Measurements from ENCODE around the gene AGPS.
"Not testable (repeated sequence)": the region's sequence is repeated elsewhere in the genome, so short reads cannot be mapped to it uniquely, and the experiment has no call there.

Gene AGPS

GRCh38 chr2:177419274-177419673, 26.7 kb downstream of the AGPS start:
- DNase-seq (ENCODE audit: low read depth in 2 of 2) = peak; percentile 46 to 52

- no peak for DNase-seq (ENCODE audit: low read depth in 2 of 2)
Observed at GRCh38 chr2:177422271-177422670, 29.7 kb downstream of the AGPS start.

DNA sequence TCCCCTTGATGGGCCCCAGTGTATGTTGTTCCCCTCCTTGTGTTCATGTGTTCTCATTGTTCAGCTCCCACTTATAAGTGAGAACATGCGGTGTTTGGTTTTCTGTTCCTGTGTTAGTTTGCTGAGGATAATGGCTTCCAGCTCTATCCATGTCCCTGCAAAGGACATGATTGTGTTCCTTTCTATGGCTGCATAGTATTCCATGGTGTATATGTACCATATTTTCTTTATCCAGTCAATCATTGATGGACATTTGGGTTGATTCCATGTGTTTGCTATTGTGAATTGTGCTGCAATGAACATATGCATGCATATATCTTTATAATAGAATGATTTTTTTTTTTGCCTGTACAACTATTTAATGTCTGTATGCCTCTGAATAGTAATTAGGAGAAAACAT, 31.5 kb downstream of the AGPS start:
- DNase-seq (ENCODE audit: low read depth in 2 of 2) = not testable (repeated sequence)

DNA sequence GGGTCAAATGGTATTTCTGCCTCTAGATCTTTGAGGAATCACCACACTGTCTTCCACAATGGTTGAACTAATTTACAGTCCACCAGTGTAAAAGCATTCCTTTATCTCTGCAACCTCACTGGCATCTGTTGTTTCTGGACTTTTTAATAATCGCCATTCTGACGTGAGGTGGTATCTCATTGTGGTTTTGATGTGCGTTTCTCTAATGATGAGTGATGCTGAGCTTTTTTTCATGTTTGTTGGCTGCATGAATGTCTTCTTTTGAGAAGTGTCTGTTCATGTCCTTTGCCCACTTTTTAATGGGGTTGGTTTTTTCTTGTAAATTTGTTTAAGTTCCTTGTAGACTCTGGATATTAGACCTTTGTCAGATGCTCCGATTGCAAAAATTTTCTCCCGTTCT, 32.0 kb downstream of the AGPS start:
- DNase-seq (ENCODE audit: low read depth in 2 of 2) = not testable (repeated sequence)

- no peak for DNase-seq (ENCODE audit: low read depth in 2 of 2)
Observed at GRCh38 chr2:177427316-177427715, 34.7 kb downstream of the AGPS start.

GRCh38 chr2:177427936-177428335, 35.4 kb downstream of the AGPS start:
- not testable (repeated sequence) for DNase-seq (ENCODE audit: low read depth in 2 of 2)

DNA sequence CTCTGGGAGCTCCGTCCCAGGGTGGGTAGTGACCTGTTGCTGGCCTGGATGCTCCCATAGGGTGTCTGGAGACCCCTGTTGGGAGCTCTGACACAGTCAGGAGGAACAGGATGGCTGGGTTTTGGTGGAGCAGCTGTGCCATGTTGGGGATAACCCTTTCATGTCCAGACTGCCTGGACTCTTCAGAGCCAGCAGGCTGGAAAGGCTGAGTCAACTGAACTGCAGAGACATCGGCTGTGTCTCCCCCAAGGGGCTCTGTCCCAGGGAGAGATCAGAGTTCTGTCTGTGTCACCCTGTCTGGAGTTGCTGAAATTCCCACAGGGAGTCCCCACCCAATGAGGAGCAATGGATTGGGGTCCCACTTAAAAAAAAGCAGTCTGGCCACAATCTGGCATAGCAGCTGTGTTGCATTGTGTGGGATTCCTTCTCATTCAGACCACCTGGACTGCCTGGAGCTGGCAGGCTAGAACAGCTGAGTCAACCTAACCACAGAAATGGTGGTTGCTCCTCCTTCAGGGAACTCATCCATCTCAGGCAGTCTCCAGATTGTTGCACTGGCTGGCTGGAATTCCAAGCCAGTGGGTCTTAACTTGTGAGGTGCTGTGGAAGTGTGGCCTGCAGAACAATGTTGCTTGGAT, 37.2 kb downstream of the AGPS start:
- peak; percentile 89 to 92 for DNase-seq (ENCODE audit: low read depth in 2 of 2)

GRCh38 chr2:177430411-177430810, 37.8 kb downstream of the AGPS start:
- DNase-seq (ENCODE audit: low read depth in 2 of 2) = peak in 1 of 2 experiments; percentile 6

- not testable (repeated sequence) for DNase-seq (ENCODE audit: low read depth in 2 of 2)
Observed at GRCh38 chr2:177431111-177431725, 38.6 kb downstream of the AGPS start.

- DNase-seq (ENCODE audit: low read depth in 2 of 2) = no peak
Observed at GRCh38 chr2:177432703-177433102, 40.1 kb downstream of the AGPS start.

- DNase-seq (ENCODE audit: low read depth in 2 of 2) = no peak
Observed at GRCh38 chr2:177433402-177433801, 40.8 kb downstream of the AGPS start.

- no peak for DNase-seq (ENCODE audit: low read depth in 2 of 2)
Observed at GRCh38 chr2:177434475-177434874, 41.9 kb downstream of the AGPS start.

GRCh38 chr2:177445200-177445599, 52.6 kb downstream of the AGPS start:
- DNase-seq (ENCODE audit: low read depth in 2 of 2) = no peak

GRCh38 chr2:177448031-177448430, 55.5 kb downstream of the AGPS start:
- DNase-seq (ENCODE audit: low read depth in 2 of 2) = no peak

- no peak for DNase-seq (ENCODE audit: low read depth in 2 of 2)
Observed at GRCh38 chr2:177449159-177449558, 56.6 kb downstream of the AGPS start.

- no peak for DNase-seq (ENCODE audit: low read depth in 2 of 2)
Observed at GRCh38 chr2:177455187-177455586, 62.6 kb downstream of the AGPS start.

- DNase-seq (ENCODE audit: low read depth in 2 of 2) = not testable (repeated sequence)
Observed at GRCh38 chr2:177459756-177460155, 67.2 kb downstream of the AGPS start.

DNA sequence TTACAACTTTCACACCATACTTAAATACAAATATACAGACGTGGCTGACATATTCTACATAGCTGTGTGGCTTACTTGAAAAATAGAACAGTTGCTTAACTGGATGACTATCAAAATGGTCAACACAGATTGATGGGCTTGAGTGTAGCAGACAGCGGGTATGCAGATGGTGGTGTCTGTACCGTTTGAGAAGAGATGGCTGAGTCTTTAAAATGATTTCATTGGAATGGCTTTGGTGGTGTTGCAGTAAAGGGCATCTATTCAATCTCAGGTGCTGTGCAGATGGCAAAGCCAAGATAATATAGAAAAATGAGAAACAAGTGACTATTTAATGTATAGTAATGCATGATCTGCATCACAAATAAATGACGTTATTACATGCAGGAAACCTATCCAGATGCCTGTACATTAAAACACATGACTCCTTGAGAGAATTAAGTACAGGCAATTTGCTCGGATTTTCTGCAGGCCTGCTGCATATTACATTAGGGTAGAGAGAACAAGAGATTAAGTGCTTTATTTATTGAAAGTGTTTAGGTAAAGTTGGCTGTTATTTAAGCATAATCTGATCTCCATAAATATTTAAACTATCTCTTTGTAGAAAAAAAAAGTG, 68.5 kb downstream of the AGPS start:
- no peak for DNase-seq (ENCODE audit: low read depth in 2 of 2)

GRCh38 chr2:177464549-177464948, 72.0 kb downstream of the AGPS start:
- DNase-seq (ENCODE audit: low read depth in 2 of 2) = no peak

- no peak for DNase-seq (ENCODE audit: low read depth in 2 of 2)
Observed at GRCh38 chr2:177465400-177466138, 73.0 kb downstream of the AGPS start.

DNA sequence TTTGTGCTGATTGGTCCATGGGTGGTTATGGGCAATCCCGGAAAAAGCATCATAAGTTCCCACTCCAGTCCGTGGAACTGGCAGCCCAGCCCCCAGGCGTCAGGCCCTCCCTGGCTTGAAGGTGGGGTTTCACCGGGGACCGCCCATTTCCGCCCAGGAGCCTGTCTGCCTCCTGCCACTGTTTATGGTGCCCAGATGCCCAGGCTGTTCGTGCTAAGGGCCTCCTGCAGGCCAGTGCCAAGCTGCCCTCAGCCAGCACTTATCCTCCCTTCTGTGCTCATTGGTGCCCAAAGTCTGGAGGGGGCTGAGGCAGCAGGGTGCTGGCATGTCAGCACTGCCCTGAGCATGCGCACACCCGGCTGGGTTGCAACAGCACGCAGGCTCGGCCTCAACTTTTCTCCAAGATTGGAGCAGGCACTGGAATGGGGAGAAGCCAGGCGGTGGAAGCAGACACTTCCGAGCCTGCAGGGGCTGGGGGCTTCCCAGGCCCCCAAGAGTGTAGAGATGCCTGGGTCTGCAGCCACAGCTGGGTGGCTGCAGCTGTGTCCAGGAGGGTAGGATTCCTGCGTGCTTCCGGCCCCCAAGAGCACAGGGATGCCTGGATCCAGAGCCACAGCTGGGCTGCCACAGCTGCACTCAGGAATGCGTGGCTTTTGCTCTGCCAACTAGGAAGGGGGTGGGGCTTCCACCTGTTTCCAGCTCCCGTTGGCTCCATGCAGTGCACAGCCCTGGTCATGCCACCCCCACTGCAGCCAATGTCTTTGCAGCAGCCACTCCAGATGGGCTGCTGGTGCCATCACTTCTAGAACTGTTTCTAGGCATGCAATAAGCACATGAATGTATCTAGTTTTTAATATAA, 74.0 kb downstream of the AGPS start:
- DNase-seq (ENCODE audit: low read depth in 2 of 2) = no peak

DNA sequence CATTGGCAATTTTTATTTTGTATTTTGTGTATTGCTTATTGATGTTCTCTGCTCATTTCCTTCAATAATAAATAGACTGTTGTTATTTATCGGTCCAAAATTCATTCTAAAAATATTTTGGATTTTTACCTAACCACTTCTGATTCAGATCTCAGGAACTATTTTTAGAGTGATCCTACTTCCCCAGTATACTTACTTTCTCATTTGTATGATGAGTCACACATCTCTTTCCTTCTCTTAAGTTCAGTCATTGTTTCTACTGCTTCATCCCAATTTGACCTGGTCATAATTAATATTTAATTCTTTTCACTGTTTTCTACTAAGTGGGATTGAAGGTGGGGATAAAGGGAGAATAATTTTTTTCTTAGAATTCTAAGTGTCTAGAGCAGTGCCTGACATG, 75.1 kb downstream of the AGPS start:
- peak in 1 of 2 experiments; percentile 8 for DNase-seq (ENCODE audit: low read depth in 2 of 2)
